Measurements from ENCODE around the gene OAS1. TPM values are rescaled to one million over a fixed set of nuclear protein-coding genes. Genes with fewer than 3 reads are reported as not detected.

OAS1 gene
- total and polyA plus RNA-seq, 2 of the 8 experiments (the other 6 are each of a cell fraction or from before 2014, with no cell fraction given), result 0.23 TPM; not detected in 1

GRCh38 chr12:112939761-112940381, 33.1 kb downstream of the OAS1 start (continued):
- TF ChIP-seq CHD2 (IDR thresholded peaks at IDR 0.05; ENCODE audit: low read length), result no peak
- TF ChIP-seq E2F6 (IDR thresholded peaks at IDR 0.05), result no peak
- no peak for TF ChIP-seq JUND (IDR thresholded peaks at IDR 0.05; ENCODE audit: low read length)
- no peak for TF ChIP-seq EGR1 (IDR thresholded peaks at IDR 0.05; ENCODE audit: borderline replicate concordance, low read depth, low read length)
- TF ChIP-seq TCF12 (IDR thresholded peaks at IDR 0.05; ENCODE audit: low read depth, low read length), result no peak
- TF ChIP-seq RXRA (IDR thresholded peaks at IDR 0.05; ENCODE audit: insufficient read depth, low read depth, low read length), result no peak
